ENCODE results near the gene TPRG1. TPM values are rescaled to one million over a fixed set of nuclear protein-coding genes. Genes with fewer than 3 reads are reported as not detected.

Gene TPRG1
- total RNA-seq, 1 donor from 2014 or later, result 3.3 TPM

DNA sequence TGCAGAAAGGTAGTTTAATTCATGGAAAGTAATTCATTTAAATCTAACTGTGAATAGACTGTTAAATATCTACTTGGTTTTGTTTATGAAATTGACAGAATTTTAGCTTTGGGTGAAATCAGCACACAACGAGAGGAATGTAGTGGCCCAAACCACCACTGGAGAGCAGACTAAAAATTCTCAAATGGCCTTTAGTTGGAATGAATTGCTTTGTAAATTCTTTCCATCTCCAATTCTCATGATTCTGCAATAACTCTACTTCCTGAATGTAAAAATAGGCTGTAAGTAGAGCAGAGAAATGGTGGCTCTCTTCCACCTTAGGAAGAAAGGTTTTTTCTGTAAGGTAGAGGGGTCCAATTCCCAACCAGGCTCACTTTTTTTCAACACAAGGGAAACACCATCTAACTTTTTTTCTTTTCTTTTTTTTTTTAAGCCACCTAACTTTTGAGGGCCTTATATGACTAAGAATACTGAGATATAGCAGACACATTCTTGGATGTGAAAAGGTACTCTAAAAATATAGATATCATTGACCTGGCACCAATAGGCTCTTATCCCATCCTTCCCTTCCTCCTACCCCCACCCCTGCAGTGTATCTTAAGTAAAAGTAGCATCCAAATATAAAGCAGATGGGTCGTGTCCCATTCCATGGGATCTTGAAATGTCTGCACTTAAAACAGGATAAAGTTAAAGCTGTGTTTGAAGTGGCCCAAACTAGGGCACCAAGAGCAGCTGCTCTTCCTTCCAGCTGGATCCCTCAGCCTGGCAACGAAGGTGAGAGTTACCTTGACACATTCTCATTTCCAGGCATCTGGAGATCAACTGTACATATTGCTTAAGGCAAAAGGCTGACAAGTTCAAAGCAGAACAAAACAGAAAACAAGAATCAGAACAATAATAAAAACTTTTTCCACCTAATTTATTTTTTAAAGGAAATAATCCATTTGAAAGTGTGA lies 194.1 kb downstream of the TPRG1 start:
- DNase-seq (ENCODE audit: missing footprints), result no peak
- ATAC-seq, result no peak
- intact Hi-C loops (cut with DNase I), result no loop called here

DNA sequence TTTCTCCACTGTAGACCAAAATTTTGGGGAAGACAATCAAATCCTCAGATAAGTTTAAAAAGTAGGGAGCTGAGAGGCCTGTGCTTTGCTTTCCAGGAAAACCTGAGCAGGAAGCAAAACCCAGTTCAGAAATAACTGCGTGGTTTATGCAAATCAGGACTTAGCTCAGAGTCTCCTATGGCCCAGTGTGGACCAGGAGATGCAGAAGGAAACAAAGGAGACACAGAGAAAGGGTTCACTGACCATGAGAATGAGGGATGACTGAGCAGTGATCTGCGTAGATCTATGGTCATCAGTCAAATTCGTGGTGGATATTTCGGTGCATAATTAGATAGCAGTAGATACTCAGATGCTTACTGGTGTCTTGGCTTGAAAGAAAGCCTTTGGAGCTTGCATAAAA lies 196.6 kb downstream of the TPRG1 start:
- intact Hi-C loops (cut with DNase I), result no loop called here
- no peak for DNase-seq (ENCODE audit: missing footprints)
- no peak for ATAC-seq

DNA sequence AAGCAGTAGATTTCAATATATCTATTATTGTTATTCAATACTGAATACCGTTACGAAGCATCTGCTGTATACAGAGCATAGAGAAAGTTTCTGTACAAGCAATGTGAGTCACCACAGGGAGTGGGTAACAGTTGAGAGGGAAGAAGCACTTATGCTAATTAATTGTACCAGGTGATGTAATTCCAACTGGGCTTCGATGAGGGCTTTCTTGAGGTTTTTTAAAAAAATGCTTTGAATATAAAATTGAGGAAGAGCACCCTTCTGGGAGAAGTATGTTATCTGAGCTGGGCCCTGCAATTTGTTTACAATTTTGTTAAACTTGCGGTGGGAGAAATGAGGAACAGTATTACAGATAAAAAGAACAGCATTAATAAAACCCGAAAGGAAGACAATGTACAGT lies 197.9 kb downstream of the TPRG1 start:
- DNase-seq (ENCODE audit: missing footprints), result no peak
- intact Hi-C loops (cut with DNase I), result no loop called here
- no peak for ATAC-seq

DNA sequence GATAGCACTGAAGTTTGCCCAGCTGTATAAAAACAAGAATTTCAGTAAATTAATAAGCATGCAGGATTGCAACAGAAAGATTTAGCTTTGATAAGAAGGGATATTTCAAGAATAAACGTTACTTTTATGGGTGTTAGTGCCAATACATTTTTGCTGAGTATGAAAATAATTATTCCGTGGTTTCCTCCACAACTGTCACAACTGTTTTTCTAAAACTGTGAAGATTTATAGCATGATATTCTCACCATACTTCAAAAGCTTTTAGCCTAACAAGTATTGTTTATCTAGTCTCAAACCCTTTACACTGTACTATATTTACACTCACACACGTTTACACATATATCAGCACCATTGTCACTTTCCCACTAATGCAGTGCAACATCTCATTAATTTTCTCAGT lies 200.5 kb downstream of the TPRG1 start:
- no peak for ATAC-seq
- no peak for DNase-seq (ENCODE audit: missing footprints)
- intact Hi-C loops (cut with DNase I), result no loop called here

All from Right ventricle myocardium inferior (tissue), 1 donor.